Measurements from ENCODE around the gene POP4. TPM values are rescaled to one million over a fixed set of nuclear protein-coding genes. Genes with fewer than 3 reads are reported as not detected.

POP4 gene
- total and polyA plus RNA-seq, 10 of the 15 experiments (the other 5 are each of a cell fraction or from before 2014, with no cell fraction given) = 52.1 to 231 (median 118) TPM

DNA sequence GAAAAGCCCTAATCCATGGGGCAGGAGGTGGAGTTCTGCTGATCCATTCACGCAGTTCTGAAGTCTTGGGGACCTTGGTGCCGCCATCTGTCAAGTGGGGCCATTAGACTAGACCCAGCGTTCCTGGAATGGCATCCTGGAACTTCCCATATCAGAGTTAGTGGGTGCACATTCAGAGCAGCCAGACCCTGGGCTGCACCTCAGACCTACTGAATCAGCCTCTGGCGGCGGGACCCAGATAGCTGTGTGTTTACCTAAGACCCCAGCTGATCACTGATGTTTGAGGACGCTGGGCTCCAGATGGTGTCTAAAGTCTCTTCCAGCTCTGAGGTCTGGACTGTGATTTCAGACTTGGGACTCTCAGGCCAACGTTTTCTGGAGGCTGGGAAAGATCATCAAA, 12.8 kb downstream of the POP4 start:
- no peak for ATAC-seq
- H3K4me2 ChIP-seq (ENCODE audit: control insufficient read depth, insufficient read depth) = no peak overlapping the region

More for the DNA sequence above, 12.8 kb downstream of the POP4 start:
- TF ChIP-seq JUND (IDR thresholded peaks at IDR 0.05; ENCODE audit: low read depth, low read length) (no peak), CBFB (IDR thresholded peaks at IDR 0.05; ENCODE audit: low read depth) (no peak), ZNF384 (IDR thresholded peaks at IDR 0.05; ENCODE audit: borderline replicate concordance, low read depth, low read length) (no peak), ETV6 (conservative IDR thresholded peaks at IDR 0.05 in 1 of 2, IDR thresholded peaks at IDR 0.05 in 1 of 2; ENCODE audit: borderline replicate concordance in 1 of 2, low read depth in 1 of 2) (no peak), TAF1 (IDR thresholded peaks at IDR 0.05; ENCODE audit: borderline replicate concordance, low read depth, low read length) (no peak), CREB1 (IDR thresholded peaks at IDR 0.05; ENCODE audit: low read depth) (no peak), RUNX3 (IDR thresholded peaks at IDR 0.05; ENCODE audit: low read length) (no peak), SIN3A (IDR thresholded peaks at IDR 0.05; ENCODE audit: low read depth, low read length) (no peak)
- TF ChIP-seq, protein P1, sequence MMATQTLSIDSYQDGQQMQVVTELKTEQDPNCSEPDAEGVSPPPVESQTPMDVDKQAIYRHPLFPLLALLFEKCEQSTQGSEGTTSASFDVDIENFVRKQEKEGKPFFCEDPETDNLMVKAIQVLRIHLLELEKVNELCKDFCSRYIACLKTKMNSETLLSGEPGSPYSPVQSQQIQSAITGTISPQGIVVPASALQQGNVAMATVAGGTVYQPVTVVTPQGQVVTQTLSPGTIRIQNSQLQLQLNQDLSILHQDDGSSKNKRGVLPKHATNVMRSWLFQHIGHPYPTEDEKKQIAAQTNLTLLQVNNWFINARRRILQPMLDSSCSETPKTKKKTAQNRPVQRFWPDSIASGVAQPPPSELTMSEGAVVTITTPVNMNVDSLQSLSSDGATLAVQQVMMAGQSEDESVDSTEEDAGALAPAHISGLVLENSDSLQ (IDR thresholded peaks at IDR 0.05) = no peak
- TF ChIP-seq, protein P2, sequence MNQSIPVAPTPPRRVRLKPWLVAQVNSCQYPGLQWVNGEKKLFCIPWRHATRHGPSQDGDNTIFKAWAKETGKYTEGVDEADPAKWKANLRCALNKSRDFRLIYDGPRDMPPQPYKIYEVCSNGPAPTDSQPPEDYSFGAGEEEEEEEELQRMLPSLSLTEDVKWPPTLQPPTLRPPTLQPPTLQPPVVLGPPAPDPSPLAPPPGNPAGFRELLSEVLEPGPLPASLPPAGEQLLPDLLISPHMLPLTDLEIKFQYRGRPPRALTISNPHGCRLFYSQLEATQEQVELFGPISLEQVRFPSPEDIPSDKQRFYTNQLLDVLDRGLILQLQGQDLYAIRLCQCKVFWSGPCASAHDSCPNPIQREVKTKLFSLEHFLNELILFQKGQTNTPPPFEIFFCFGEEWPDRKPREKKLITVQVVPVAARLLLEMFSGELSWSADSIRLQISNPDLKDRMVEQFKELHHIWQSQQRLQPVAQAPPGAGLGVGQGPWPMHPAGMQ (IDR thresholded peaks at IDR 0.05; ENCODE audit: borderline replicate concordance) = no peak
- no peaks in the 10 kb centered on the region for H3K27me3 ChIP-seq (replicated peaks in 1 of 2; ENCODE audit: control insufficient read depth in 2 of 2, insufficient read depth in 2 of 2, low read length in 1 of 2)
- peaks cover 0 to 10% of the 10 kb centered on the region in 2 experiments; a peak in 3 of 4 replicates for H3K36me3 ChIP-seq (ENCODE audit: control insufficient read depth in 2 of 2, insufficient read depth in 2 of 2, low read length in 1 of 2)
- POLR2A ChIA-PET = no interaction called here
- no peak overlapping the region for H3K27ac ChIP-seq (ENCODE audit: control insufficient read depth, insufficient read depth)
- H3K79me2 ChIP-seq (ENCODE audit: control insufficient read depth, insufficient read depth, low read length) = no peaks in the 10 kb centered on the region
- in situ Hi-C loops (cut with MboI) = loop anchor here (10.0 kb wide), 1 partner anchor 46 kb away; the partner anchor contains the start of gene PLEKHF1
- CTCF ChIA-PET = interaction anchor here (1.0 to 5.2 kb wide), 3 partner anchors 9 to 98 kb away, joined by 3 to 35 read pairs (median 3); no protein-coding TSS in a partner anchor
- BruUV-seq (replicated peaks) = no TSS peak
- no peak overlapping the region for H3K9ac ChIP-seq (ENCODE audit: control insufficient read depth, insufficient read depth, low read length)
- 68% methylated on average over 7 of the region's 7 CpGs for WGBS (ENCODE audit: insufficient coverage, insufficient replicate concordance, low lambda C conversion rate, missing lambda C conversion rate)
- H3K4me3 ChIP-seq = no peak overlapping the region
- RAD21 ChIA-PET (ENCODE audit: unreplicated experiment) = interaction anchor here (2.0 kb wide), 1 partner anchor 98 kb away, joined by 4 read pairs; no protein-coding TSS in a partner anchor
- intact Hi-C loops (cut with micrococcal nuclease; ENCODE audit: unreplicated experiment) = no loop called here
- no peaks in the 10 kb centered on the region for H3K9me3 ChIP-seq (replicated peaks; ENCODE audit: control insufficient read depth, insufficient read depth, low read length)
- SMC1A ChIA-PET (ENCODE audit: uncharacterized antibody, unreplicated experiment) = interaction anchor here (0.7 to 1.8 kb wide), 3 partner anchors 9 to 66 kb away, joined by 4 to 7 read pairs (median 5); no protein-coding TSS in a partner anchor
- DNase-seq (ENCODE audit: low read depth, low spot score) (no peak), FAIRE-seq (no peak)
- no peak overlapping the region for H2AFZ ChIP-seq (ENCODE audit: control insufficient read depth, low read depth, low read length)
- peaks cover 15% of the 10 kb centered on the region for H3K4me1 ChIP-seq (ENCODE audit: control insufficient read depth, insufficient read depth, low read length)
- H4K20me1 ChIP-seq (ENCODE audit: control insufficient read depth, insufficient read depth) = no peaks in the 10 kb centered on the region
